ENCODE measurements around the gene CACNB1.

The CACNB1 gene

DNA sequence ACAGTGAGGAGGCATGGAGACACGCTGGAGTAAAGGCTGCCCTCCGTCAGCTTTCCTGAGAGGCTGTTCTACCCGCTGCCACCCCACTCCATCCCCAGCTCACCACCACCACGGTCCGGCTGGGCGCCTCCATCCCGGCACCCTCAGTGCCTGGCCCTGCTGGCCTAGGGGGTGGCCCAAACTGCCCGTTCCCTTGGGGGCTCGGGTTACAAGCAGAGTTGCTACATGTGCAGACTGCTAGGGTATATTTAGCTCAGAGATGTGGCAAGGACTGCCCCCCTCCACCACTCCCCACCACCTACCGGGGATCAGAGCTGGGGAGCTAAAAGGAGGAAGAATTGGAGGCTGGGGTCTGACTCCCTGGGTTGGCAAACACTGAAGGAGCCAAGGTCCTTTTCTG, 4.1 kb downstream of the CACNB1 start:
- DNase-seq (ENCODE audit: extremely low read depth, low read depth) = no peak
- TF ChIP-seq, protein P1, sequence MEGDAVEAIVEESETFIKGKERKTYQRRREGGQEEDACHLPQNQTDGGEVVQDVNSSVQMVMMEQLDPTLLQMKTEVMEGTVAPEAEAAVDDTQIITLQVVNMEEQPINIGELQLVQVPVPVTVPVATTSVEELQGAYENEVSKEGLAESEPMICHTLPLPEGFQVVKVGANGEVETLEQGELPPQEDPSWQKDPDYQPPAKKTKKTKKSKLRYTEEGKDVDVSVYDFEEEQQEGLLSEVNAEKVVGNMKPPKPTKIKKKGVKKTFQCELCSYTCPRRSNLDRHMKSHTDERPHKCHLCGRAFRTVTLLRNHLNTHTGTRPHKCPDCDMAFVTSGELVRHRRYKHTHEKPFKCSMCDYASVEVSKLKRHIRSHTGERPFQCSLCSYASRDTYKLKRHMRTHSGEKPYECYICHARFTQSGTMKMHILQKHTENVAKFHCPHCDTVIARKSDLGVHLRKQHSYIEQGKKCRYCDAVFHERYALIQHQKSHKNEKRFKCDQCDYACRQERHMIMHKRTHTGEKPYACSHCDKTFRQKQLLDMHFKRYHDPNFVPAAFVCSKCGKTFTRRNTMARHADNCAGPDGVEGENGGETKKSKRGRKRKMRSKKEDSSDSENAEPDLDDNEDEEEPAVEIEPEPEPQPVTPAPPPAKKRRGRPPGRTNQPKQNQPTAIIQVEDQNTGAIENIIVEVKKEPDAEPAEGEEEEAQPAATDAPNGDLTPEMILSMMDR (IDR thresholded peaks at IDR 0.05; ENCODE audit: low read depth, low read length) = no peak

DNA sequence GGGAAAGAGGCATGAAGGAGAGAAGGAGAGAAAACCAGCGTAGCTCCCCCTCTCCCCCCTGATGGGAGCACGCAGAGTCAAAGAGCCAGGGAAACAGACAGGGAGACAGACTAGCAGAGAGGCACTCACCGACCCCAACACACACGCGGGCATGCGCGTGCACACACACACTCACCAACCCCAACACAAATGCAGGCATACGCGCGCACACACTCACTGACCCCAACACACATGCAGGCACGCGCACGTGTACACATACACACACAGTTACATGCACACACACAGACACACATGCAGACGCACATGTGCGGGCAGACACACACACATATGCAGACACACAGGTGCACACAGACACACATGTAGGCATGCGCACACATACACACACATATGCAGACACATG, 4.6 kb downstream of the CACNB1 start:
- TF ChIP-seq, protein P1 (IDR thresholded peaks at IDR 0.05; ENCODE audit: low read depth, low read length) = no peak
- no peak for DNase-seq (ENCODE audit: extremely low read depth, low read depth)

DNA sequence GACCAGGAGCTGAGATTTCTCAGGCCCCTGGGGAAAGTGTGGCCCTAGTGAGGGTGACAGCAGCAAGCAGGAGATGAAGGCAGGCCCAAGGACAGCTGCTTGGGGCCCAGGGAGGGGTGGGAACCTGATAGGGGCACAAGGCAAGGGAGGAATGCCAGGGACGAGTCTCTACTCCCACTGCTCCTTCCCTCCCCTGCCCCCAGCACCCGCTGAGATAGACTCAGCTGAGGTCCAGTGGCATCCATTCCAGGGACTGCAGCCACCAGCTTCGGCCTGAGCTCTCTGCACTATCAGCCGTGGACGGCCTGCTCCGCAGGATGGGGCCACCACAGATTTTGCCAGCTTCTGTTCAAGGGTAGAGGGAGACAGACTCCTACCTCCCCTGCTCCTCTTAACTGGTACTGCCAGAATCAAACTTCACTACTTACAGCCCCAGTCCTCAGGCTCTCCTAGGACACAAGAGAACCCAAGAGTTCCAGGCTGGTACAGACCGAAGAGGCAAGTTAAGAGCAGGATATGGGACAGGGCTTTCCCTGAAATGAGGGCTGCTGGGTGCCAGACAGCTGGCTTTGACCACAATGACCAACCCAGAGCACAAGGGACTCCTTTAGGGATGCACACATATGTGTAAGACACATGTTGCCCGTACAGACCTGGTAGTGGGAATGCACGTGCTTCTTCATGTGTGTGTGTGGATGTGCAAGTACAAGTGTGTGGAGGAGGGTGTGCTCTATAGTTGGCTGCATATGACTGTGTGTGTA, 5.5 kb downstream of the CACNB1 start:
- TF ChIP-seq, protein P1 (IDR thresholded peaks at IDR 0.05; ENCODE audit: low read depth, low read length) = no peak
- DNase-seq (ENCODE audit: extremely low read depth, low read depth) = no peak

DNA sequence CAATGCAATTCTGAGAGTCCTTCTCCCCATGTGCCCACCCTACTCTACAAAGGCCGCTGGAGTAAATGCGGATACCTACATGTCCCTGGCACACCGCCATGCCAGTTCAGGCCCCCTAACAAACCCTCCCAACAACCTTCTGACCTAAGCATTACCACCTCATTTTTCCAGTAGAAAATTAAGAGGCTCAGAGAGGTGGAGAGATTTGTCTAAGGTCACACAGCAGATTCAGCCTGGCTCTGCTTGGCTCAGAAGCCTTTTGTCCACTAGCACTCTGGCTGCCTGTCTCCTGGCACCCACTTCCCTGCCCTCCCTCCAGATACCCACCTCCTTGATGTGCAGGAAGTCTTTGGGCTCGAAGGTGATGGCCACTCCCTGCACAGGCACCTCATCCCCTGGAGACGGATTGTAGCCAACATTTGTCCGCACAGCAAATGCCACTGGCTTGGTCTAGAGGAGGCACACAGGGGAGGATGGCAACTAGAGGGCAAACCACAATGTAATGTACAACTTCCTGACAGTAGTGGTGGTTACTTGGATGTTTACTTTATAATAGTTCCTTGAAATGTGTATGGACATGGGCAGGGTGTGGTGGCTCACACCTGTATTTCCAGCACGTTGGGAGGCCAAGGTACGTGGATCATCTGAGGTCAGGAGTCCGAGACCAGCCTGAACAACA, 10.2 kb downstream of the CACNB1 start:
- no peak for DNase-seq (ENCODE audit: extremely low read depth, low read depth)
- TF ChIP-seq, protein P1 (IDR thresholded peaks at IDR 0.05; ENCODE audit: low read depth, low read length) = no peak

DNA sequence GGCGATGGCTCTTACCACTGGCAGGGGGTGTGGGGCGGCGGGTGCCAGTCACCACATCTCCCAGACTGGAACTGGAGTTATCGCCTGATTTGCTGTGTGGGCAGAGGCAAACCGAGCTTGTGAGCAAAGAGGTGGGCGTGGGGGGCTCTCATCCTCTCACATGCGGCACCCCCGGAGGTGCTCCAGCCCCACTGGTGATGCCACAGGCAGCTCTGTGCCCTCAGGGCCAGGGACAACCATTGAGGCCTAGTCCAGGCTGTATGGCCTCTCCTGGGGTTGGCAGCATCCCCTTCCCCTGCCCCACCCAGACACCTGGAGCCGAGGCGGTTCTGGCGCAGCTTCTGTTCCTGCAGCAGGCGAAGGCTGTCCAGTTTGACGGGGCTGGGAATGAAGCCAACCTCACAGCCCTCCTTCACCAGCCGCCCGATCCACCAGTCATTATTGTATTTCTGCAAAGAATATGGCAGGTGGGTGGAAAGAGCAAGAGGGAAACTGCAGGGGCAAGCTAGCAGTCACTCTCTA, 10.9 kb downstream of the CACNB1 start:
- TF ChIP-seq, protein P1 (IDR thresholded peaks at IDR 0.05; ENCODE audit: low read depth, low read length) = no peak
- no peak for DNase-seq (ENCODE audit: extremely low read depth, low read depth)

DNA sequence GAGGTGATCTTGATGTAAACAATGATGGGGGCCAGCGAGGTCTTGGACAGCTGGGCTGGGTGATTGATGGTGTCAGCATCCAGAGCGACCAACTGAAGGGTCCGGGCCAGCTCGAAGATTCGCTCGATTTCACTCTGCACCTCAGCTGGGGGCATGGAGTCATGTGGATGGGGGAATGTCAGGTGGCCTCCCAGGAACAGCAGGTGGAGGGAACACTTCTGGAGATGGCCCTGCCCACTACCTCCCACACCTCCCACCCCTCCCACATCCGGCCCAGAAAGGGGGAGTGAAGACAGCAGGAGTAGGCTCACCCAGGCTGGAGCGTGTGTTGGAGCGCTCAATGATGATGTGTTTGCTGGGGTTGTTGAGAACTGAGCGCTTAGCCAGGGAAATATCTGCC, 13.7 kb downstream of the CACNB1 start:
- TF ChIP-seq, protein P1 (IDR thresholded peaks at IDR 0.05; ENCODE audit: low read depth, low read length) = no peak
- DNase-seq (ENCODE audit: extremely low read depth, low read depth) = no peak

DNA sequence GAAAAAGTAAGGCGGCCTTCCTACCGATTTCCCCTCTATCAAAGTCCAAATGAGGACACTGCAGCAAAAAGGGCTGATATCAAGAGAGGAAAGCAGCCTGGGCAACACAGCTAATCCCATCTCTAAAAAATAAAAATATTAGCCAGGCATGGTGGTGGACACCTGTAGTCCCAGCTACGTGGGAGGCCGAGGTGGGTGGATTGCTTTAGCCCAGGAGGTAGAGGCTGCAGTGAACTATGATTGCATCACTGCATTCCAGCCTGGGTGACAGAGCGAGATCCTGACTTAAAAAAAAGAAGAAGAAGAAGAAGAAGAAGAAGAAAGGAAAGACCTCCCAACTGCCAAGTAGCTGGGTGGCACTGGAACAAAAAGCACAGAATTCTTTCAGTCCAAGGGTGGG, 14.4 kb downstream of the CACNB1 start:
- TF ChIP-seq, protein P1 (IDR thresholded peaks at IDR 0.05; ENCODE audit: low read depth, low read length) = no peak
- no peak for DNase-seq (ENCODE audit: extremely low read depth, low read depth)
